Embryonic facial prominence (tissue), 1 donor: ENCODE data around the gene GSE1.

Experiments used
- DNase-seq: peaks from one replicate; pipeline ENCODE4 v3.0.0-alpha.2; 2016; ENCODE audit errors: extremely low spot score

Gene GSE1

DNA sequence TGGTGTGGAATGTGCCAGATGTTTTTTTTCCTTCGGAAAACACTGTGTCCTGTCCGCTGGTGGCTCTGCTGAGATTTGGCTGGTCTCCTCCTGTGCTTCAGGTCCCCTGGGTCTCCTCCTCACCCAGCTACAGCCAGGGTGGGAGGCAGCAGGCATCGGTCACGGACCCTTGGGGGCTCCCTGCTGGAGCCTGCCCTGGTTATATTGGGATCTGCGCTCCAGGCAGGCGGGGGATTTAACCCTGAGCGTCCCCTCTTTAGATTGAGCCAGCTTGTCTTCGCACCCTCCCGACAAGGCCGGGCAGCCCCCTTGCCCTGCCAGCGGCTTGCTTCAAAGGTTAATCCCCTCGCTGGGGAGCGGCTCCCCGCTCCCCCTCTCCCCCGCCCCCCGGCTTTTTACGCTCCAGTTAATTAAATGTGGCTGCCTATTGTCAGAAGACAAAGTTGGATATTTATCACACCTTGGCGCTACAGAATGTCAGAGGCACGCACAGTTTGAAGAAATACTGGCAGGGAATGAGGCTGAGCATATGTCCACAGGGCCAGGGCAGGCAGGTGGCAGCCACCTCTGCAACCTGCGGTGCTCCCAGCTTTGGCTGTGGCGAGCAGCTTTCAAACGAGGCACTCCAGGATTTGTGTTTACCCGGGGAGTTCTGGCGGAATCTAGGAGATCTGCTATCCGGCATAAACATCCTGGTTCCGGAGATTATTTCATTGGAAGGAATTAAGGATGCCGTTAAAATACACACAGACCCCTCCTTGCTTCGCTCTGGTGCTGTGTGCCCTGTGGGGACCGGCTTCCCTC is 38.2 kb upstream of the GSE1 start:
- no peak for DNase-seq

GRCh38 chr16:85575920-85576319 is 37.2 kb upstream of the GSE1 start:
- DNase-seq, result no peak

DNA sequence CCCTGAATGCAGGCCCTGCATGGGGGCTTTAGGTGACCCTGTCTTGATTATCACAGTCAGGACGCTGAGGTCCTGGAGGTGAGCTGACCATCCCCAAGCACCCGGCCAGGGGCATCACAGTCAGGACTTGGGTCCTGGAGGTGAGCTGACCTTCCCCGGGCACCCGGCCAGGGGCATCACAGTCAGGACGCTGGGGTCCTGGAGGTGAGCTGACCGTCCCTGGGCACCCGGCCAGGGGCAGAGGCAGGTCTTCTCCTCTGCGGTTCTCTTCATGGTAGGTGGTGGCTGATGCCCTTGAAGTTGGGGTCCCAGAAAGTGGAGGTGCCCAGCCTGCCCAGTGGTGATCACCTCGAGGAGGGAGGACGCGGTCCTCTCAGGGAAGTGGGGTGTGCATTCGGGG is 36.2 kb upstream of the GSE1 start:
- DNase-seq, result no peak

DNA sequence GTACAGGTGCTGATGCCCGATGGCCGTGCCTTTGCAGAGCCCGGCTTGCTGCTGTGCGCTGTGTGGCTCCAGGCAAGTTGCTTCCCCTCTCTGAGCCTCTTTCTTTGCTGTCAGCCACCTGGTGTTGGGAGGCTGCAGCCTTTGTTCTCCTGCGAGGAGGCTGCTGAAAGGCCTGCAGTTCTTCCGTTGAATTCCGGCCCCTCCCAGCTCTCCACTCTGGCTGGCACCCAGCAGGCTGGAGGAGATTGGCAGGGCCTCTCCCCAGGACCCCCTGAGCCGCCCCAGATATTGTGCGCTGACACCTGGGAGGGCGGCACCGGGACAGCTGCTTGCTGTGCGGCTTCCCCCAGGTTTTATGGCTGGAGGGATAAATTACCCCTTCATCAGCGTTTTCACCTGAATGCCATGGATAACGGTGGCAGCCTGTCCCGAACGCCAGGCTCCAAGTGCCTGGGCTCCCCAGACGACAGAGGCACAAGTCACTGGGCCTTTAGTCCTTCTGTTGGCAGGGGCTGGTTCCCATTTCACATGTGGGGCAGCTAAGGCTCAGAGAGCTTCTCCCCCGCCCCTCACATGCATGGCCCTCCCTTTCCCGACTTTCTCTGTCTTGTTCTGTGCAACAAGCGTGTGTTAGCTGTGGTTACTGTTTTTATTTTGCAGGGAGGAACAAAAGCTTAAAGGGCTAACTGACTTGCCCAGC is 35.1 kb upstream of the GSE1 start:
- no peak for DNase-seq

DNA sequence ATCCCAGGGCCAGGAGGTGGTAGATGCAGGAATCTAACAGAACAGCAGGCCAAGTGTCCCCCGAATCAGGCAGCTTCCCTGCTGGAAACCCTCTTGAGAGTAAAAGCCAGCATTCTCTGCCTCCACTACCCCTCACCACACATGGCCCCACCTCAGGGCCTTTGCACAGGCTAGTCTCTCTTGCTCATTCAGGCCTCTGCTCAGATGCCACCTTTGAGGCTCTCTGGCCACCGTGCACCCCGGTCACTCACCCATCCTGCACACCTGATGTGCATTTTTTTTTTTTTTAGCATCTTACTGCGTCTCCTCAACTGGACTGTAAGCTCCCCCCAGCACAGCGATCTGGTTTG is 34.5 kb upstream of the GSE1 start:
- DNase-seq, result no peak

DNA sequence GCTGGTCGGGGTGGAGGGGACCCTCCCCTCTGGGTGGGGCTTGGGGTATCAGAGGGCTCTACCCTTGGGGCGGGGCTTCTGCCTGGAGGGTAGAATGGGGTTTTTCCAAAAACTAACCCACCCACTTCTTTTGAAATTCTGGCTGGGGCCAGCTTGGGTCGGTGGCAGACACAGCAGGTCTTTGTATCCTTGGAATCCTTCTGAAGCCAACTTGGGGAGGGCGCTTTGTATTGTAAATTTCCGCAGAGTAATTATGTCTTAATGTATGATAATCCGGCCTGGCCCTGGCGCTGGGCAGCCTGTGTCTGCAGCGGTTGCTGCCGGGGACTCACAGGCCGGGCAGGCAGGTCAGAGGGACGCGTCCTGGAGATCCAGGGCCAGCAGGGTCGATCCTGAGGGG is 33.9 kb upstream of the GSE1 start:
- DNase-seq, result no peak

- no peak for DNase-seq
Measured at GRCh38 chr16:85579923-85580580, 33.1 kb upstream of the GSE1 start.

GRCh38 chr16:85580684-85581083 is 32.4 kb upstream of the GSE1 start:
- no peak for DNase-seq

DNA sequence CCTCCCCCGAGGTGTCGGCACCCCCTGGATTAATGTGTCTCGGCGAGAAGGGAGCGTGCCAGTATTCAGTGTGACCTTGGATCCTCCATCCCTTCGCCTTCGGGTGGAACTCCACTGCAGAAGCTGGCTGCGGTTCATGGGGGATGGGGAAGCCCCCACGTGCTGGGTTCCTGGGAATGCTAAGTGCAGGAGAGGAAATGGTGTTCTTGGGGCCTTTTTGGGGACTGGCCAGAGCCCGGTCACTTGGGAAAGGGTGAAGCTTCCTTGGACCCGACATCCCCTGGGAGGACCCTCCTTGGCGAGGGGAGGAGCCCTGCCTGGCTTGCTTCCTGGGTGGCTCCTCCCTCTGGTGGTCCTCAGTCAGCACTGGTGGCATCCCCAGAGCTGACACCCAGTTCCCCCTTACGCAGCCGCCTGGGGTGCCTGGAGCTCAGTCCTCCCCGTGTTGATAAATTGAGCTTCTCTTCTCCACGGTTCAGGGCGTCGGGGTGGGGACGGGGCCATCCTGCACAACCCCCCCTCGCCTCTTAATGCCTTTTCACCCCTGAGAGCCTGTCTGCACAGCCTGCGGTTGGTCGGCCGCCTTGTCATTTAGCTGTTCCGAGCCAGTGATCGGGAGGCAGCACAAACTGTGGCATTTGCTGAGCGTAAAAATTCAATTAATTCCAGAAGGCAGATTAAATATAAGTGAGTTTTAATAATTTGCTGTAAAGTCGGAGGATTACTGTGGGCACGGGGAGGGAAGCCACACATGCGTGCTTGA is 30.7 kb upstream of the GSE1 start:
- no peak for DNase-seq

GRCh38 chr16:85583491-85584181 is 29.5 kb upstream of the GSE1 start:
- no peak for DNase-seq

GRCh38 chr16:85584267-85584666 is 28.9 kb upstream of the GSE1 start:
- no peak for DNase-seq

GRCh38 chr16:85584819-85585282 is 28.3 kb upstream of the GSE1 start:
- no peak for DNase-seq

GRCh38 chr16:85585711-85586110 is 27.4 kb upstream of the GSE1 start:
- DNase-seq, result no peak

DNA sequence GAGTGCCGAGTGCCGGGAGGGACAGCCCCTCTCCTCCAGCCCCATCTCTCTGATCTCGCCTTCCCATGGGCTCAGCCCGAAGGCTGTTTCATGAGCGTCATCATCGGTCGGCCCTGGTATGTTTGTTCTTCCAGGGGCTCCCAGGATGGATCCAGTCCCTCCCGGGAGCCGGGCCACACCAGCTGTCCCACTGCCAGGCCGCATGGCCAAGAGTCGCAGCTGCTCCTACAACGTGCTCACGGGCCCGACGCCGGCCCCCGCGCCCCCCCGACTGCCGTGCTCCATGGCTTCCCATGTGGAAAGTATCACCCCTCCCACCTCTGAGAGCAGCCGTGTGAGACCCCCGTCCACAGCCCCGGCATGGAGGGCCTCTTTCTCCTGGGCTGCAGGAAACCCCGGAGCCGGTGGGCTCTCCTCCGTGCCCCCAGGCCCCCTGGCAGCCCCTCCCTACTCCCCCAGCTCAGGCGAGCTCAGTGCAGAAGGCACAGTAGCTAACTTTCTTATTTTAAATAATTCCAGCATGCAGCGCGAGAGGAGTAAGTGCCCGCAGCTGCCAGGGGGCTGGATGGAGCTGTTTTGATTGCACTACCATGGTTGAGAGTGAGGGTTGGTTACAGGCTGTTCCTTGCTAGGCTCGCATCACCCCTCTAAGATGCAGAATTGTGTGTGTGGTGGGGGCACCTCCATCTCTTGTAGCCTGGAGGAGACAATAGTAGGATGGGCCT is 26.6 kb upstream of the GSE1 start:
- DNase-seq, result no peak

- DNase-seq, result no peak
Measured at GRCh38 chr16:85587762-85588556, 25.2 kb upstream of the GSE1 start.

DNA sequence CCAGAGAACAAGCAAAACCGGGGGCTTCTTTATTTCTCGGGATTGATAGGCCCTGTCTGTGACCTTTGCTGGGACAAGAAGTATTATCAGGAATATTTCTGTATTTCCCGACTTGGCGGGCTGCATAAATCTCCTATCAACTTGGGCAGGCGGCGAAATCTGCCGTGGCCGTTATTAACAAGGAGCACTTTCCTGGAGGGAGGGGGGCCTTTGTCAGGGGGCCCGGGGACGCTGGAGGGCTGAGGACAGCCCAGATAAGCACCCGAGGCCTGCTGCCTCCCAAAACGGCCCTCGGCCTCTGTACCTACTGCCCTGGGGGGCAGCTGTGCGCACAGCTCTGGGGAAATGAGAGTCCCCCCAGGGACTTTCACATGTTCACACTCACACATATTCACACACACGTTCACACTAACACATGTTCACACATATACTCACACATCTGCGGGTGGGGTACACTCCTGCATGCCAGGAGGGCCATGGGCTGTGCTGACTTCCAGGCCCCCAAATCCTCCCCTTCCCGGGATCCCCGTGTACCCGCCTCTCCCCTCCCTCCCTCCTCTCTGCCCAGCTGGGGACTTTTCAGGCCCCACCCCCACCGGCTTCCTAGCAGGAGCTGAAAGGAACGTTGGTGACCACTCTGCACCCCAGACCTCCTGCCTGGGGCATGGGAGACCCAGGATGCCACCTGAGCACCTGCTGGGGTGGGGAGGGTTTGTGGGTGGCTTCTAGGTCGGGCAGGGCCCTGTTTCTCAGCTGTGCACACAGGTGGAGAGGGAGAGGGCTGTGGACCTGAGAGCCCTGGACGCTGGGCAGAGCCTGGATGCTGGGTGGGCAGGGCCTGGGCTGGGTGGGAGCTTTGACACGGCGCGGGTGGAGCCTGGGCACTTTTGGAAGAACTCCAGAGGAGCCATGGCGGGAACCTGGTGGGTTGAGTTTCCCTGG is 24.3 kb upstream of the GSE1 start:
- DNase-seq, result no peak

DNA sequence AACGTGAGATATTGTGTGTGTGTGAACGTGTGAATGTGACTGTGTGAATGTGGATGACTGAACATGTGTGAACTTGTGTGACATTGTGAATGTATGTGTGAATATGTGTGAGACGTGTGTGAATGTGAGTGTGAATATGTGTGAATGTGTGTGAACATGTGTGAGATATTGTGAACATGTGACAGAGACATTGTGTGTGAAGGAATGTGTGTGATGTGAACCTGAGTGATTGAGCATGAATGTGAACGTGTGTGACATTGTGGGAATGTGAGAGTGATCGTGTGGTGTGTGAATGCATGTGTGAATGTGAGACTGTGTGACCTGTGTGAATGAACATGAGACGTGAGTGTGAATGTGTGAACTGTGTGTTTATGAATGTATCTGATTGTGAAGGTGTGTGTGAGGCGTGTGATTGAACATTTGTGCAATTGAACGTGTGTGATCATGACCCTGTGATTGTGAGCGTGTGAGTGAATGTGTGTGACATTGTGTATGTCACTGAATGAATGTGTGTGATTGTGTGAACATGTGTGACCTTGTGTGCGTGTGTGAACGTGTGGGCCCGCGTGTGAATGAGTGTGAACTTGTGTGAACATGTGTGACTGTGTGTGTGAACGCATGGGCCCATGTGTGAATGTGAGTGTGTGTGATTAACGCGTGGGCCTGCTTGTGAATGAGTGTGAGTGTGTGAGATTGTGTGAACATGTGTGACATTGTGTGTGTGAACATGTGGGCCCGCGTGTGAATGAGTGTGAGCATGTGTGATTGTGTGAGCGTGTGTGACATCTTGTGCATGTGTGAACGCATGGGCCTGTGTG is 23.2 kb upstream of the GSE1 start:
- no peak for DNase-seq

DNA sequence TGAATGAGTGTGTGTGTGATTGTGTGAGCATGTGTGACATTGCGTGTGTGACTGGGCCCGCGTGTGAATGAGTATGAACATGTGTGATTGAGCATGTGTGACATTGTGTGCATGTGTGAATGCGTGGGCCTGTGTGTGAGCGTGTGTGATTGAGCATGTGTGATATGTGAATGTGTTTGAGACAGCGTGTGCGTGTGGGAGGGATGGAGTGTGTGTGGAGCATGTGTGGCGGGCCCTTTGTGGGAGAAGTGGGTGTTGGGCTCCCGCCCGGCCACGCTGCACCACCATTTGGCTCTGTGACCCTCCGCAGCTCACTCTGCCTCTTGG is 22.7 kb upstream of the GSE1 start:
- DNase-seq, result no peak
